ENCODE results near the gene FSCN2.

The FSCN2 gene

GRCh38 chr17:81489998-81490992, 37.9 kb upstream of the FSCN2 start:
- no peak for DNase-seq (ENCODE audit: low spot score)

- no peak for DNase-seq (ENCODE audit: low spot score)
These were observed 37.0 kb upstream of the FSCN2 start for GRCh38 chr17:81491181-81491581.

DNA sequence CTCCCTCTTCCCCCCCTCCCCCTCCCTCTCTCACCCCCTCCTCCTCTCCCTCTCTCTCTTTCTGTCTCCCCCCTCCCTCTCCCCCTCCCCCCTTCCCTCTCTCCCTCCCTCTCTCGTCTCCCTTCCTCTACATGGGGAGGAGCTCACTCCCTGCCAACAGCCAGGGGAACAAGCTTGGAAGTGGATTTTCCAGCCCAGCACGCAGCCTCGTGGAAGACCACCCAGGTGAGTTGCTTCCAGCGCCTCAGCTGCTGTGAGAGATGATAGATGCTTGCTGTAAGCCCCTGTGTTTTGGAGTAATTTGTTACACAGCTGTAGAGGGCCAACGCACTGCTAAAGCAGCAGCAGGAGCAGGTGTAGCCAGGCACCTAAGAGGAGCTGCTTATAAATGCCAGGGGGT, 36.4 kb upstream of the FSCN2 start:
- DNase-seq (ENCODE audit: low spot score): no peak

GRCh38 chr17:81492202-81492601, 36.0 kb upstream of the FSCN2 start:
- DNase-seq (ENCODE audit: low spot score): no peak

DNA sequence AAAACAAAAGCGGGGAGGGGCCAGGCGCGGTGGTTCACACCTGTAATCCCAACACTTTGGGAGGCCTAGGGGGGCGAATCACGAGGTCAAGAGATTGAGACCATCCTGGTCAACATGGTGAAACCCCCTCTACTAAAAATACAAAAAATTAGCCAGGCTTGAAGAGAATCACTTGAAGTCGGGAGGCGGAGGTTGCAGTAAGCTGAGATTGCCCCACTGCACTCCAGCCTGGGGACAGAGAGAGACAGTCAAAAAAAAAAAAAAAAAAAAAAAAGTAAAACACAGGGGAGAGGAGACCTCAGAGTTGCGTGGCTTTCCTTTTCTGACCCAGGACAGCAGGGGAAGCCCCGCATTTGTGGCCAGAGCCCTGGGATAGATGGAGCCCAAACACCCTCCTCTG, 35.5 kb upstream of the FSCN2 start:
- no peak for DNase-seq (ENCODE audit: low spot score)

GRCh38 chr17:81493198-81494038, 34.8 kb upstream of the FSCN2 start:
- DNase-seq (ENCODE audit: low spot score): no peak

DNA sequence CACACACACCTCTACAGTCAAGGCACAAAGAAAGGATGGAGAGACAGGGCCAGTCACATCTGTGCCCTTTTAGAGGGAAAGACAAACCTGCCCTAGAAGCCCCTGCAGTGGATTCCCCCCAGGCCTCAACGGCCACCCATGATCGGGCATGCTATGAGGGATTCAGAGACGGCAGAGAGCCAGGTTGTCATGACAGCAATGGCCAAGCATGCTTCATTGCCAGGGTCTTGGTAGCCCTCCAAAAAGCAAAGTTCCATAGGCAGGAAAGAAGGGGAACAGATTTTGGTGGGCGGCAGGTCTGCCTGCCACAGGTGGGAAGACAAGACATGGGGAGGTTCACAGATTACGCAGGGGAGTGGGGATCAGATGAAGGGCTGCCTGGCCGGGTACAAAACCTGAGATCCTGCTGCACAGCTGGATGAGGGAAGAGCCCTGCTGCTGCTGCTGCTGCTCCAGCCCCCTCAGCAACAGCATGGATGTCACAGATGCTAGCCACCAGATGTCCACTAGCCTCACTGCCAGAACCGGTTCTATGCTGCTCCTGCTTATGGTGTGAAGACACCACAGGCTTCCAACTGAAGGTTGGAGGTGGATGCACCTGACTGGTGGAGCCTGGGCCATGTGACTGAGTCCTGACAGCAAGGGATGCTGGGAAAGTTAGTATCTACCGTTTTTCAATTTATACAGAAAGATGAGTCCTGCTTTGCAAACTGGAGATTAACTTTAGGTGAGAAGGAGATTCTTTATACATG, 33.4 kb upstream of the FSCN2 start:
- DNase-seq (ENCODE audit: low spot score): no peak

GRCh38 chr17:81498953-81499600, 29.1 kb upstream of the FSCN2 start:
- no peak for DNase-seq (ENCODE audit: low spot score)

DNA sequence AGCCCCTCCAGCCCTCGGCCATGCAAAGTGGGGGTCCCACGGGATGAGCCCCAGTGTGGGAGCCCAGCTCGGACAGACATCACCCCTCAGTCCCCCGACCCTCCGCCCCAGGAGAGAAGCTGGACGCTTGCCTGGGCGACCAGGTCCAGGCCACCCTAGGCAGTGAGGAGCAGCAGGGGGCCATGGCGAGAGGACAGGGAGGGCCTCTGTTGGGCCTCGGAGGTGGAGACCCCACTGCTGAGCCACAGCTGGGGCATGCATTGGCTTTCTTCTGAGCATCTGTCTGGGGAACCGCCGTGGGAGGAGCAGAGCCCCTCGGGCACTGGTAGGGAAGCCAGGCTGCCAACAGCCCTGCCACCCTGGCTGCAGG, 28.6 kb upstream of the FSCN2 start:
- no peak for DNase-seq (ENCODE audit: low spot score)

GRCh38 chr17:81500047-81500446, 28.1 kb upstream of the FSCN2 start:
- no peak for DNase-seq (ENCODE audit: low spot score)

- no peak for DNase-seq (ENCODE audit: low spot score)
These were observed 25.6 kb upstream of the FSCN2 start for GRCh38 chr17:81502471-81503017.

- DNase-seq (ENCODE audit: low spot score): no peak
These were observed 24.6 kb upstream of the FSCN2 start for GRCh38 chr17:81503619-81504018.

- no peak for DNase-seq (ENCODE audit: low spot score)
These were observed 19.5 kb upstream of the FSCN2 start for GRCh38 chr17:81508639-81509206.

DNA sequence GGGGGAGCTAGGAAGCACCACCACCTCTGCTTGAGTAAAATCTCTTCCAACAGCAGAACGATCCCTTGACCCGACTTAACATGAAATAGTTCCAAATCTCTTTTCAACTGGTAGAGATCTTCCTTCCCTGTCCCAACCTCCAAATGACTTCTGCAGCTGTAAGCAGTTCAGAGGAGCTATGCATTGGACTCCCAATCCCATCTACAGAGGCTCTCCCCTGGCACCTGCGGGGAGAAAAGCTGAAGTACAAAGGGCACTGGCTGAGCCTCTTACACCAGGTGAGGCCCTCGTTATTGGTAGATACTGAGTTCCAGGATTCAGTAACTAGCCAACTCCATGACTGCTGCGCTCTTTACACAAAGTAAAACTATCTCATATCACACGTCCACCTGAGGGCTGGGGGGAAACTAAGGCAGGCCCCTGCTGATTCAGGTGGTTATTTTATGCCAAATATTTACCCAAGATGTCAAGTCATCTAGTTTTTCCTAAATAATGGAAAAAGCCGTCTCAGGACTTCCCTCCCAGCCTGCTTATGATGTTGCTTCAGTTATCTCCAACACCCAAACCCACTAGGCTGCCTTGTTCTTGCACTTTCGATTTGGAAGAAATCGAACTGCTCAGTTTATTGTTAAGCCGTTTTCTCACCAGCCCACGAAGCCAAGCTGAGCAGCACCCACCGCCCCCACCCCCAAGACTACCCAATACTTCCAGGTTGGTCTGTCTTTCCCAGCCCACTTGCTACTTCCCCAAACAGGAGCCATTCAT, 18.8 kb upstream of the FSCN2 start:
- no peak for DNase-seq (ENCODE audit: low spot score)

DNA sequence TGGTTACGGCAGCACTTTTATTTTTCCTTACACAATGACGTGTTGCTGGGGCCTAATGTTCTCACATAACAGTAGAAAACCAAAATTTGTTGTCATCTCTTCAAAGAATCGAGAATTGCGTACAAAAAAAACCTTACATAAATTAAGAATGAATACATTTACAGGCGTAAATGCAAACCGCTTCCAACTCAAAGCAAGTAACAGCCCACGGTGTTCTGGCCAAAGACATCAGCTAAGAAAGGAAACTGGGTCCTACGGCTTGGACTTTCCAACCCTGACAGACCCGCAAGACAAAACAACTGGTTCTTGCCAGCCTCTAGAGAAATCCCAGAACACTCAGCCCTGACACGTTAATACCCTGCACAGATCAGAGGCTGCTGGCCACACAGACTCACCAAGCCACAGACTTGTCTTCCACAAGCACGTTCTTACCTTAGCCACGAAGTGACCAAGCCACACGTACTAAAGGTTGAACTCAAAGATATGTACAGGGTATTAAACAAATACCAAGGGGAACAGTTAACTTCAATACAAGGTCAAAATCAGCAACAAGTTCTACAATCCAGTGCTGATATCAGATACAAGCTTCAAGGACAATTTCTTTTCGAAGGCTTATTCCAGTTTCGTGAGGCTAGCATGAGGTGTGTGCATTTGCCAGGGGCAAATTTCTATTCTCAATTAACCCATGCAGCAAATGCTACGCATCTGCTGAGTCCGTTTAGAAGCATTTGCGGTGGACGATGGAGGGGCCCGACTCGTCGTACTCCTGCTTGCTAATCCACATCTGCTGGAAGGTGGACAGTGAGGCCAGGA, 18.0 kb upstream of the FSCN2 start:
- DNase-seq (ENCODE audit: low spot score): no peak

DNA sequence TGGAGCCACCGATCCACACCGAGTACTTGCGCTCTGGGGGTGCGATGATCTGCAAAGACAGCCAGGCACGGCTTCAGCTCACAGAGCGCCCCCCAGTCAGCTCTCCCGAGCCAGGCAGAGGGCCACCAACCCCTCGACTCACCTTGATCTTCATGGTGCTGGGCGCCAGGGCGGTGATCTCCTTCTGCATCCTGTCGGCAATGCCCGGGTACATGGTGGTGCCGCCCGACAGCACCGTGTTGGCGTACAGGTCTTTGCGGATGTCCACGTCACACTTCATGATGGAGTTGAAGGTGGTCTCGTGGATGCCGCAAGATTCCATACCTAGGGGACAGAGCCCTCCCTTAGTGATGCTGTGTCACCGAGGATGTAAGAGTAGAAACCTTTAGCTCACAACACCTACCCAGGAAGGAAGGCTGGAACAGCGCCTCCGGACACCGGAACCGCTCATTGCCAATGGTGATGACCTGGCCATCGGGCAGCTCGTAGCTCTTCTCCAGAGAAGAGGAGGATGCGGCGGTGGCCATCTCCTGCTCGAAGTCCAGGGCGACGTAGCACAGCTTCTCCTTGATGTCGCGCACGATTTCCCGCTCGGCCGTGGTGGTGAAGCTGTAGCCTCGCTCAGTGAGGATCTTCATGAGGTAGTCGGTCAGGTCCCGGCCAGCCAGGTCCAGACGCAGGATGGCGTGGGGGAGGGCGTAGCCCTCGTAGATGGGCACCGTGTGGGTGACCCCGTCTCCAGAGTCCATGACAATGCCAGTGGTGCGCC, 17.2 kb upstream of the FSCN2 start:
- no peak for DNase-seq (ENCODE audit: low spot score)

DNA sequence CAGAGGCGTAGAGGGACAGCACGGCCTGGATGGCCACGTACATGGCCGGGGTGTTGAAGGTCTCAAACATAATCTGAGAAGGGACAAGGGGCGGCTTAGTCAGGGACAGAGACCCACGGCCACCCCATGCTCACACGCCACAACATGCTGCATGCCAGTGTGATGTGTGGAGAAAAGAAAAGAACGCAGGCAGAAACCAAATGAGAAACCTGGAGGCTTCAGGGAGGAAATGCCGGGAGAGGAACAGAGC, 16.7 kb upstream of the FSCN2 start:
- no peak for DNase-seq (ENCODE audit: low spot score)

- no peak for DNase-seq (ENCODE audit: low spot score)
These were observed 16.2 kb upstream of the FSCN2 start for GRCh38 chr17:81511804-81512561.
